Brain microvascular endothelial cell (primary cell): ENCODE data around the gene NBPF8.
"Not testable (repeated sequence)": the region's sequence is repeated elsewhere in the genome, so short reads cannot be mapped to it uniquely, and the experiment has no call there.

Experiments
- DNase-seq: peaks from one replicate; pipeline ENCODE4 v3.0.0-alpha.2; 2020
- H3K27ac ChIP-seq: fragments of 250-450 bp; sonication (Bioruptor Pico); 2 replicates; pipeline ENCODE4 v1.5.1; 2020; ENCODE audit warnings: mild to moderate bottlenecking, moderate library complexity
- H3K27me3 ChIP-seq: fragments of 250-450 bp; sonication (Bioruptor Pico); replicated peaks from 2 replicates; pipeline ENCODE4 v1.5.1; 2020; ENCODE audit warnings: mild to moderate bottlenecking
- H3K36me3 ChIP-seq: fragments of 250-450 bp; sonication (Bioruptor Pico); replicated peaks from 2 replicates; pipeline ENCODE4 v1.5.1; 2020; ENCODE audit warnings: mild to moderate bottlenecking
- H3K4me3 ChIP-seq: 2 replicates; pipeline ENCODE4 v1.5.1; 2011; ENCODE audit warnings: low read depth, mild to moderate bottlenecking, control low read depth, low read length, moderate library complexity
- in situ Hi-C: cut with HindIII; loops from 2 replicates; pipeline ENCODE4 v1.10.0; 2017; ENCODE audit warnings: low sequenced_read_pairs, low pct_ligation_motif_present
- TF ChIP-seq, protein P1 (sequence below): IDR thresholded peaks from 2 replicates; pipeline ENCODE4 v1.5.1; 2011; ENCODE audit warnings: low read depth, mild to moderate bottlenecking, moderate library complexity, low read length, control low read depth, inconsistent platforms; ENCODE audit errors: missing control alignments

The NBPF8 gene, protein sequence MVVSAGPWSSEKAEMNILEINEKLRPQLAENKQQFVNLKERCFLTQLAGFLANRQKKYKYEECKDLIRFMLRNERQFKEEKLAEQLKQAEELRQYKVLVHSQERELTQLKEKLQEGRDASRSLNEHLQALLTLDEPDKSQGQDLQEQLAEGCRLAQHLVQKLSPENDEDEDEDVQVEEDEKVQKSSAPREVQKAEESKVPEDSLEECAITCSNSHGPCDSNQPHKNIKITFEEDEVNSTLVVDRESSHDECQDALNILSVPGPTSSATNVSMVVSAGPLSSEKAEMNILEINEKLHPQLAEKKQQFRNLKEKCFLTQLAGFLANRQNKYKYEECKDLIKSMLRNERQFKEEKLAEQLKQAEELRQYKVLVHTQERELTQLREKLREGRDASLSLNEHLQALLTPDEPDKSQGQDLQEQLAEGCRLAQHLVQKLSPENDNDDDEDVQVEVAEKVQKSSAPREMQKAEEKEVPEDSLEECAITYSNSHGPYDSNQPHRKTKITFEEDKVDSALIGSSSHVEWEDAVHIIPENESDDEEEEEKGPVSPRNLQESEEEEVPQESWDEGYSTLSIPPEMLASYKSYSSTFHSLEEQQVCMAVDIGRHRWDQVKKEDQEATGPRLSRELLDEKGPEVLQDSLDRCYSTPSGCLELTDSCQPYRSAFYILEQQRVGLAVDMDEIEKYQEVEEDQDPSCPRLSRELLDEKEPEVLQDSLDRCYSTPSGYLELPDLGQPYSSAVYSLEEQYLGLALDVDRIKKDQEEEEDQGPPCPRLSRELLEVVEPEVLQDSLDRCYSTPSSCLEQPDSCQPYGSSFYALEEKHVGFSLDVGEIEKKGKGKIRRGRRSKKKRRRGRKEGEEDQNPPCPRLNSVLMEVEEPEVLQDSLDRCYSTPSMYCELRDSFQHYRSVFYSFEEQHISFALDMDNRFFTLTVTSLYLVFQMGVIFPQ

DNA sequence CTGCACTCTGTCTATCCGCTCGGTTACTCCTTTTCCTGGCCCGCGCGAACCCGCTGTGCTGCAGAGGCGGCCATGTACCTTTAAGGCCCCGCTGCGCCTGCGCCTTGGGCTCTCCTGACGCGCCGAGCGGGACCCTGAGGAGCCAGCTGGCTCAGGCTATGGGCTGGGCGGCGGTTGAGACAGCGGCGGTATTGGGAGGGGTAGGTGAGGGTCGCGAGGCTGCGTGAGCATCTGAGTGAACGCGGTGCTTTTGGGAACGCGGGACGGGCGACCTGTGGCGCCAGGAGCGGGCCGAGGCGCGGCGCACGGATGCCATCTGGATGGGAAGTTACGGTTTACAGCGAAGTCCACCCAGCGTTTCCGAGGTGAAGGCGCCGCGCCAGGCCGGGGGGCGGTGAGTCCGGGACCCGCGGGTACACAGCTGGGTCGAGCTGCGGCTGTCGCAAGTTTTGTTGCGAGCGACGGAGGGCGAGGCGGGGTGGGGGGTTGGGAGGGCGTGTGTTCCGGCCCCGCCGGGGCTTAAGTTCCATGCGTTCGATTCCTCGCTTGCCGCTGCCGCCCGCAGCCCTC, at the start of gene NBPF8:
NBPF8 (plus strand) TSS at position 125 of the 570 bp plus-strand sequence. CDS start 21,488 bp downstream, outside the sequence.
- H3K27me3 ChIP-seq, H3K36me3 ChIP-seq, in situ Hi-C loops: not testable (repeated sequence)
- H3K27ac ChIP-seq: peak within 1 kb of the TSS; percentile 37
- DNase-seq: peak; percentile 73
- H3K4me3 ChIP-seq: peak within 1 kb of the TSS; percentile 63

DNA sequence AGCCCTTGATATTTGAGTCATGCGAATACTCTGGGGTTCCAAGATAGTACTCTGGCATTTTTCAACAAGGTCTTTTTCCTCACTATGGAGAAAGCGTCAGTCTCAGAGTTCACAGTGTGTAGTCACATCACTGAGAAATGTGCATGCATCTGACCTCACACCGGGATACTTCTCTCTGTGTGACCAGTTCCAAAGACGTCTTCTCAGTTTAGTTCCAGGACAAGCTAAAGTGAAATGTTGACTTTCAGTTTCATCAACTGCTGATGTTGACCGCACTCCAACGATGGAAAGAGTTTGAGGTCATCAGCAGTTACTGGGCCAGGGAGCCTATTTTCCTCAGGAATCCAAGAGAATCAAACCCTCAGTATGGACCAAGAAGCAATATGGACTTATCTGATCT, 47.1 kb upstream of the NBPF8 start:
- in situ Hi-C loops, H3K27ac ChIP-seq, H3K4me3 ChIP-seq, H3K36me3 ChIP-seq, H3K27me3 ChIP-seq: not testable (repeated sequence)
- DNase-seq: peak; percentile 60

DNA sequence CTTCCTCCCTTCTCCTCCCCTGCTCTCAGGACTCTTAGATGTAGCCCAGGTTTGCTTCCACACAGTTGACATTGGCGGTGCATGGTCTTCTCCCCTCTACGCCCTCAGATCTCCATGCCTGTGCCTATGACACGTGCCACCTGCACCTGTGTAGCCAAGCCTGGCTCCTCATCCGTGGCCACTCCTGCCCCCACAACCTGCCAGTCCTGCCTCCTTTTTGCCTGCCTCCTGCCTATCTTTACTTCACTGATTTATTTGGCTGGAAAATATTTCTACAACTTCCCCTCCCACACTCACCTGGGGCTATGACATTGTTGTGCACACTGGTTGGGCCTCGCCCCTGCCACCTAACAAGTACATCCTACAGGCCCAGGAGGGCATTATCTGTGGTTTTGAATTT, 28.2 kb upstream of the NBPF8 start:
- H3K27me3 ChIP-seq, H3K4me3 ChIP-seq, DNase-seq, H3K27ac ChIP-seq, in situ Hi-C loops, H3K36me3 ChIP-seq: not testable (repeated sequence)

- H3K36me3 ChIP-seq, H3K27me3 ChIP-seq, H3K4me3 ChIP-seq, in situ Hi-C loops, H3K27ac ChIP-seq: not testable (repeated sequence)
- DNase-seq: peak; percentile 67
- TF ChIP-seq, protein P1, sequence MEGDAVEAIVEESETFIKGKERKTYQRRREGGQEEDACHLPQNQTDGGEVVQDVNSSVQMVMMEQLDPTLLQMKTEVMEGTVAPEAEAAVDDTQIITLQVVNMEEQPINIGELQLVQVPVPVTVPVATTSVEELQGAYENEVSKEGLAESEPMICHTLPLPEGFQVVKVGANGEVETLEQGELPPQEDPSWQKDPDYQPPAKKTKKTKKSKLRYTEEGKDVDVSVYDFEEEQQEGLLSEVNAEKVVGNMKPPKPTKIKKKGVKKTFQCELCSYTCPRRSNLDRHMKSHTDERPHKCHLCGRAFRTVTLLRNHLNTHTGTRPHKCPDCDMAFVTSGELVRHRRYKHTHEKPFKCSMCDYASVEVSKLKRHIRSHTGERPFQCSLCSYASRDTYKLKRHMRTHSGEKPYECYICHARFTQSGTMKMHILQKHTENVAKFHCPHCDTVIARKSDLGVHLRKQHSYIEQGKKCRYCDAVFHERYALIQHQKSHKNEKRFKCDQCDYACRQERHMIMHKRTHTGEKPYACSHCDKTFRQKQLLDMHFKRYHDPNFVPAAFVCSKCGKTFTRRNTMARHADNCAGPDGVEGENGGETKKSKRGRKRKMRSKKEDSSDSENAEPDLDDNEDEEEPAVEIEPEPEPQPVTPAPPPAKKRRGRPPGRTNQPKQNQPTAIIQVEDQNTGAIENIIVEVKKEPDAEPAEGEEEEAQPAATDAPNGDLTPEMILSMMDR: peak; percentile 9
Observed at GRCh38 chr1:120388597-120389126, 26.2 kb upstream of the NBPF8 start.

GRCh38 chr1:120391365-120391764, 23.5 kb upstream of the NBPF8 start:
- H3K27ac ChIP-seq, in situ Hi-C loops, DNase-seq, H3K36me3 ChIP-seq, H3K27me3 ChIP-seq, H3K4me3 ChIP-seq: not testable (repeated sequence)

- H3K27me3 ChIP-seq, H3K36me3 ChIP-seq, H3K4me3 ChIP-seq, DNase-seq, H3K27ac ChIP-seq, in situ Hi-C loops: not testable (repeated sequence)
- TF ChIP-seq, protein P1: peak; percentile 2
Observed at GRCh38 chr1:120393316-120394232, 21.3 kb upstream of the NBPF8 start.

DNA sequence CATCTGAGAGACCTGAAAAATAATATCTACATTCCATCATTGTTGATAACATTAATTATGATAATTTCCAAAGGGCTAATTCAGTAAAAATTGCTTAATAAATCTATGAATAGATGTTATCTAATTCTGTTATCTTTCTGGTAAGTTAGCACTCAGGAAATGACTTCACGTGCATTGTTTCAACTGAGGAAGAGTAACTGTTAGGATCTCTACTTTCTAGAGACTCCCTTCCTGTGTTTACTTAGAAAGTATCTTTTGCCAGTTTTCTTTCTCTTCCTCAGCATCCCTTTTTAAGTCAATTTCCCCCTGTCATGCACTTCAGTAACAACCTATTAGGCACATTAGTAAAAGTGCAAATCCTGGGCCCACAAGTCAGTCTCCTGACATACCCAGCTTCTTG, 9.5 kb upstream of the NBPF8 start:
- H3K27me3 ChIP-seq, H3K4me3 ChIP-seq, H3K27ac ChIP-seq, DNase-seq, H3K36me3 ChIP-seq, in situ Hi-C loops: not testable (repeated sequence)

- H3K36me3 ChIP-seq, H3K27me3 ChIP-seq, DNase-seq, in situ Hi-C loops, H3K27ac ChIP-seq: not testable (repeated sequence)
- H3K4me3 ChIP-seq: peak overlapping the region; percentile 35
Observed at GRCh38 chr1:120414451-120414850, 384 bp upstream of the NBPF8 start.

GRCh38 chr1:120415492-120415961, 692 bp downstream of the NBPF8 start:
- H3K4me3 ChIP-seq: peak overlapping the region; percentile 63
- peak; percentile 49 for DNase-seq
- H3K36me3 ChIP-seq, H3K27ac ChIP-seq, H3K27me3 ChIP-seq, in situ Hi-C loops: not testable (repeated sequence)

DNA sequence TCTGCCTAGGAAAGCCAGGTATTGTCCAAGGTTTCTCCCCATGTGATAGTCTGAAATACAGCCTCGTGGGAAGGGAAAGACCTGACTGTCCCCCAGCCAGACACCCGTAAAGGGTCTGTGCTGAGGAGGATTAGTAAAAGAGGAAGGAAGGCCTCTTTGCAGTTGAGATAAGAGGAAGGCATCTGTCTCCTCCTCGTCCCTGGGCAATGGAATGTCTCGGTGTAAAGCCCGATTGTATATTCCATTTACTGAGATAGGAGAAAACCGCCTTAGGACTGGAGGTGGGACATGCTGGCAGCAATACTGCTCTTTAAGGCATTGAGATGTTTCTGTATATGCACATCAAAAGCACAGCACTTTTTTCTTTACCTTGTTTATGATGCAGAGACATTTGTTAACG, 10.2 kb downstream of the NBPF8 start:
- DNase-seq, in situ Hi-C loops, H3K36me3 ChIP-seq, H3K4me3 ChIP-seq, H3K27ac ChIP-seq, H3K27me3 ChIP-seq: not testable (repeated sequence)

- H3K36me3 ChIP-seq, H3K4me3 ChIP-seq, in situ Hi-C loops, H3K27ac ChIP-seq, H3K27me3 ChIP-seq, DNase-seq: not testable (repeated sequence)
Observed at GRCh38 chr1:120431626-120432025, 16.8 kb downstream of the NBPF8 start.
